Measurements from ENCODE around the gene CABLES1.

Gene CABLES1

DNA sequence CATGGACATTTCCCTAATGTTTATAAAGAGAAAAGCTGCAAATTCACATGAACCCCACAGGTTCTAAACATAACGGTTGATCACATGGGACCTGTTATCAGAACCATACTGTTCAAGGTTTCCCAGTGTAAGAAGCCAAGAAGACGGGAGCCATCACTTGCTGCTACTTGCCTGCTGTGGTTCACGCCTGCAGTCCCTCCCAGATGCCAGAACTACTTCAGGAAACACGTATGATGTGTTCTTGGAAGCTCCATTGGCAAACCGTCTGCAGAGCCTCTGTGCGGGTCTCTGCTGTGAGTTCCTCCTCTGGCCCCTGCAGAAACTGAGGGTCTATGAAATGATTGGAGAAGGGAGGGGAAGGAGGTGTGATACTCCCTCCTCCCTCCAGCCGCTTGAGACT, 75.2 kb downstream of the CABLES1 start:
- FAIRE-seq (no peak), DNase-seq (ENCODE audit: insufficient read length, low spot score) (no peak)

DNA sequence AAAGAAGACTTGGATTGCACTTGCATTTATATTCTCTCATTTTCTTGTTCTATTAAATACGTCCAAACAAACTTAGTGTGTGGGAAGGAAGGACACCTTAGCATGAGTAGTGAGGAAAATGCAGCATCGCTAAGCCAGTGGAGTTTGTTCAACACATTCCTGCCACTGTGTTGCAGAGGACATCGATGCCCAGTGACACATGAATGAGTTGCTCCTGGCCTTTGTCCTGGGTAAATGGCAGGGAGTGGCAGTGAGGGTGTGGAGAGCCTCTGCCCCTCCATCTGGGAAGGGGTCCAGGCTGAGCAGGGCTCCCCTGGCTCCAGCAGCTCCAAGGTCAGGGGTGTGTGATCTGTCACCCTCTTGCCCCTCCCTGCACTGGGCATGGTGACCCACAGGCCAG, 75.9 kb downstream of the CABLES1 start:
- FAIRE-seq: no peak
- no peak for DNase-seq (ENCODE audit: insufficient read length, low spot score)

DNA sequence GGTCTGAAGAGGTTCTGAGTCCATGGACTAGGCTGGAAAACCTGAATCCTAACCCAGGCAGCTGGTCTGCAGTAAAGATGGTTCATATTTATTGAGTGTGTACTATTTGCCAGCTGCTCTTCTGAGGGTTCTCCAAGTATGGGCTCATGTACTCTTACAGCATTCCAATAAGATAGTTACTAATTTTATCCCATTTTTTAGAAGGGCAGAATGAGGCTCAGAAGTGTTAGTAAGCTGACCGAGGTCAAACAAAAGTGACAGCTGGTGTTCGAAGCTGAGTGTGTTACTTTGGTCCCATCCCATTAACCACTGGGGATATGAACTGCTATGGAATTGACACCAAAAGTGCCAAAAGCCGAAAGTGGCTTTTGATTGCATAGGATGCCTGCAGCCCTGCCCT, 76.9 kb downstream of the CABLES1 start:
- DNase-seq (ENCODE audit: insufficient read length, low spot score): no peak
- FAIRE-seq: no peak

DNA sequence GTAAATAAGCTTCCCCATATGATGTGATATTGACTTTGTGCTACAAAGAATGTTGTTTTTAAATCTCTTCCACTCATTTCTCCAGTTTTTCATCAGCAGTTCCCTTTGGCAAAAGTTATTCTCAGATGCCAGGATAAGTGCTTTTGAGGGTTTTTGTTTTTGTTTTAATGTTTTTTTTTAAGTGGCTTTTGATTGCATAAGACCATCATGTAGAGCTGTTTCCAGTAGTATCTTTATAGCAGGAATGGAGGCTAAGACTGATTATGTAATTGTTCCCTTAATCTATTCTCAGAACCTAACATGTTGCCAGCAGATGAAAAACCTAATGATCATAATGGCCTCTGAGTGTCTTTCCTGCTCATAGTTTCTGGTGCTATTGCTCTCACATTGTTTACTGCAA, 77.9 kb downstream of the CABLES1 start:
- DNase-seq (ENCODE audit: insufficient read length, low spot score) (no peak), FAIRE-seq (no peak)

DNA sequence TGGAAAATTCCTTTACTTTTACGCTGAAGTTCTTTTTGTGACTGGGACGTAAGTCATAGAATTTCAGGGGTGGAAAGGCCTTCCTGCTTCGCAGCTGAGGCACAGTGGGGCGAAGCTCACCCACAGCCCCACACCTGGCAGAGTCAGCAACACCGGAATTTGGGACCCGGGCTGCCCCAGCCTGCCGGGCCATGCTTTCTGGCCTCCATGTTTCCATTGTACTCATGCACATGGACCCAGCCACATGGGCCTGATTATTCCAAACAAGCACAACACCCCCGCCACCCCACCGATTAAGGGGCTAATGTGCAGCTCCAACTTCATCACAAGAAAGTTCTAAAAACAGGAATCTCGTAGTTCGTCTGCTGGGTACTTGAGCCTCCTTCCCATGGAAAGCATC, 82.5 kb downstream of the CABLES1 start:
- FAIRE-seq: no peak
- no peak for DNase-seq (ENCODE audit: insufficient read length, low spot score)

DNA sequence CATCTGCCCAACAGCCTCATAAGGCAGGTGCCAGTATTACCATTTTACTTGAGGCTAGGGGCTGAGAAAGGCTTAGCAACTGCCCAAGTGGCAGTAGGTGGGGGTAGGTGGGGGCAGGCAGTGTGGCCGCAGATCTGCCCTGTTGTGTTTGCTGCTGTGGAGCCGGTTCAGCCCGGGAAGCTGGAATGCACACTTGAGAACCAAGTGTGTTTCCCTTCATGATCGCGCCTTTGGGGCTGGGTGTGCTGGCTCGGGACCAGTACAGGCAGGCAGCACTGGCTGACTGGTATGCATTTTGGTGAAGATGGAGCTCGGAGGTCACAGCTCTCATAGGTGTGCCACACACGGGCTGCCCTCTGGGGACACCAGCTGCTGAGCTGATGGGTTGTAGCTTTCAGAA, 85.1 kb downstream of the CABLES1 start:
- DNase-seq (ENCODE audit: insufficient read length, low spot score): no peak

DNA sequence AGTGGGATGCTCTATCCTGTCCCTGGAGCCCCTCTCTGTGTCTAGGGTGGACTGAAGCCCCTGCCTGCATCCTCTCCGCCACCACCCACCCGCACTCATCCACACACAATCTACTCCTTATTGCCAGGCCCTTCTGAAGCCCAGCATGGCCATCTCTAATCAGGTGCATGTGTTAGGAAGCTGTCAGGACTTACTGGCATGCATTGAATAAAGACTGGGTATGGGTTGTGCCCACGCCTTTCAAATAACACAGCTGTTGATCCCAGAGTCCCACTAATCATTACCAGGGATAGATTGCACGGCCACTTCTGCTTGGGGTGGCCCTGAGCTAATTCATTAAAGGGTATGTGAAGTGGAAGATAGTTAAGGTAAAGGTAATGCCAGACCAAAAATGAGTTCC, 88.4 kb downstream of the CABLES1 start:
- FAIRE-seq (no peak), DNase-seq (ENCODE audit: insufficient read length, low spot score) (no peak)

More for the DNA sequence above, 85.1 kb downstream of the CABLES1 start:
- FAIRE-seq: no peak

DNA sequence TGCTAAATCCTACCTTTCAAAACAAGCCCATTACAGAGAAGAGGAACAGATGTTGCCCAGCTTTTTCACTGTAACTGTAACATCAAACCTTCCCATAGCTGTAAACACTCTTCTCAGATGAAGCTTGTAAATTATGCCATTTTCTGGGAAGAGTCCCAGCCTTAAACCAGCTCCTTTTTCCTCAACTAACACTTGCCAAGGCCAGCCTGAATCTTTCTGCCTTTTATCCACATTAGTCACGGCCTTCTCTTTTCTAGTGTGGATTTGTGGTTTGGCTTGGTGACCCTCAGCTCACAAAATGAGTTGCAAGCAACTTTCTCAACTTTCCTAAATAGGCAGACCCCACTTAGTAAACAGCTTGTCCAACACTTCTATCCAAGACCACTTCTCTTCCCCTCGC, 90.2 kb downstream of the CABLES1 start:
- DNase-seq (ENCODE audit: insufficient read length, low spot score): no peak
- FAIRE-seq: no peak

DNA sequence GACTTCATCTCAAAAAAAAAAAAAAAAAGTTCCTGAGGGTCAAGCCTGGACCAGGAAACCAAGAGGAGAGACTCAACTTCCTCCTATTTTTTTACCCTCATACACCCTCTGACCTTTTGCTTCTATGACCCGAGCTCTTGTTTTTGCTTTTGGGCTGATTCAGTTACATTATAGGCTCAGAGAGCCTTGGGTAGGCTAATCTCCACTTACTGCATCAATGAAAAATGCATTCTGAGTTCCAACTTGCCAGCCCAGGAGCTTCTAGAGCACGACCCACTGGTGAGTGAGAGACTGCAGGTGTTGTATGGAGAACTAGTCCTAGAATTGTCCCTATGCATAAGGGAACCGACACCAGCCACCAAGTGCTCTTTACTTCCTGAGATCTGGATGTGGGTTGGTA, 91.1 kb downstream of the CABLES1 start:
- FAIRE-seq (no peak), DNase-seq (ENCODE audit: insufficient read length, low spot score) (no peak)

DNA sequence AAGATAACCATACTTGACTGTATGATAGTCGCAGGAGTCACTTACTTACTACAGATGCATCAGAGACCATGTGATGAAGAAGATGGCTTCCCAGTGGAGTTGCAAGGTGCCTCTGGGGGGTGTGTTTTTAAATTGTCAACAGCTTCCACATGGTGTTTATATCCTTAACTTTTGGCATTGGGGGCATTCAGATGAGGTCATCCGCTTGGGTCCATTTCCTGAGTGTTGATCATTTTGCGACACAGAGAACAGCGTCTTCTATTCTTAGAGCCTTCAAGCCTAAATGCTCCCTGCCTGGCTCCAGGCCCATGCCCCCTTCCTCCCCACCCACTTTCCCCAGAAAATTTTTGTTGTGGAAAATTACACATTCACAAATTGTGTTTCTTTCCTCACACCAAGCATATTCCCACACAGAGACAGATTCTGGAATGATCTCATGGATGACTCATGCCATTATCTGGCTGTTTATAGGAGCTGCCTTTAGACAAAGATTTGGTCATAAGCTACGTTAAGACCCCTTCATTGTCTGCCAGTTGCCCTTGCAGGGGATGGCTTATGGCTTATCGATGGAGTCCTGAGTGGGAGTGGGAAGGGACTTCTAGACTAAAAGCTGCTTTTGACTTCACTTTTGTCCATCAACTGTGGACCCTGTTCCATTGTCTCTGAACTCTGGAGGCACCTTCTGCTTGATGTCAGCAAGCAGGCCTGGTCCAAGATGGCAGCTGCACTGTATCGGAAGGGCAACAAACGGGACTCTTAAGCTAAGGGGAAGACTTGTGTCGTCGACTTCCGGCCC, 91.8 kb downstream of the CABLES1 start:
- no peak for FAIRE-seq
- no peak for DNase-seq (ENCODE audit: insufficient read length, low spot score)

DNA sequence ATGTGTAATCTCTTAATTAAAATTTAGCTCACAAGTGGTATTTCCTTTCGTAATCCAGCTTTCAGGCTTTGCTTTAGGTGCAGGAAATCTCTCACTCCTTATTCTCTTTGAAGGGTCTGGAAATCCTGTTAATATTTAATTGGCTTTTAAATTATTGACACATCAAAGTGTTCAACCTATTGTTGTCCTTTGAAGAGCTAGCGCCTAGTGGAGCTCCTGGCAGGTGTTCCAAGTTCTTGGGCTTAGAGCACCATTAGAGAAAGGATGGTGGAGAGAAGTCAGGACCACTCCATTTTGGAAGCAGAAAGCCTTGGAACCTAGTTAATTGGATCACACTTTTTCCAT, 92.4 kb downstream of the CABLES1 start:
- FAIRE-seq (no peak), DNase-seq (ENCODE audit: insufficient read length, low spot score) (no peak)

DNA sequence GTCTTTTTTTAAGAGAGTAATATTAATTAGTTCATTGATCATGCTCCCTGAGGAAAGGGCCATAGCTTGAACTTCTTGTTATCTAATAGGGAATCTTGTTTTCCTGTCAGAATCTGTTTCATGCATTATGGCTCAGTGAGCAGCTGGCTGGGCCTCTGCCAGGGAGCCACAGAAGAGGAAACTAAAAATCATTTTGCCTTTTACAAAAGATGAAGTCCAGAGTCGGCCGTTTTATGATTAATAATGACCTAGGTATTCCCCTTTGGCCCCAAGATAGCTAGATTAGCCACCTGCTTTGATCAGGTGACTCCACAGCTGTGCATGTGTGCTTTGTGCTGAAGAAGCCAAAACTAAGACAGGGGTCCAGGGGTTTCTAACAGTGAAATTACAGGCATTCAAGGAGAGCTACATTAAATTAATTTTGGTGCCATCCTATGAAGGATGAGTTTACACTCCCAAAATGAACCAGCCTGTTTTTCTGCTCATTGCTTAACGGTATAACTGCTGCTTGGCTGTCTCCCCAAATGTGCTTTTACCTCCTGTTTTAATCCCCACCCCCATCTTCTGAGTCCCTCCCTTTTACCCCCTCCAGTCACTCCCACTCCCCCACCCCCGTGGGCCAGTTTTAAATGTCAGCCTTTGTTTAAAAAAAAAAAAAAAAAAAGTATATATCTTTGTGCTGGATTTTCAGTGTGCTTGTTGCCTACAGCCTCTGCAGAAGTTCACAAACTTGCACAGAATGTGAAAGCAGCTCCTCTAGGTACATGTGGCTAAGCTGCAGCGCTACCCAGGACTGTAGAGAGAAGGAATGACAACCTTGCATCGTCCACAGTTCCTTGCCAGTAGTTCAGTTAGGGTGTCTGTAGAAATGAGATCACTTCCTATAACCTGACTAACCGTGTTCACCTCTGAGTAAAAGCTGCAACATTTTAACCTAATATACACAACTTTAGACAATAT, 93.1 kb downstream of the CABLES1 start:
- no peak for DNase-seq (ENCODE audit: insufficient read length, low spot score)
- FAIRE-seq: no peak

DNA sequence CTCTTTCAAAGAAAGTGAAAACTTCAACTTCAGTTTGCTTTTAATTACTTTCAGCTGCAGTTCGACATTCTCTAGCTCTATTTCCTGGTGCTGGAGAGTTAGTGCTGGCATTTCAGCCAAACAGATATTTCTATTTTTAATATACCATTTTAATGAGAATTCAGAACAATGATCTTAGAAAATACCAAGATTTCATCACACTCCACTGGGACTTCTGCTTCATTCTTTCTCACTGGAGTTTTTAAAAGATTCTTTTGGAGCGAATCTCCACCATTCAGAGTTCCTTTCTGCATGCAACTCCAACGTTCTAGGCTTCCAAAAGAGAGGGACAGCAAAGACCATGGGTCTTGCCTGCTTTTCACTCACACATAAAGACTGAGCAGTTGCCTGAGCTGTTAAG, 94.2 kb downstream of the CABLES1 start:
- FAIRE-seq (no peak), DNase-seq (ENCODE audit: insufficient read length, low spot score) (no peak)

DNA sequence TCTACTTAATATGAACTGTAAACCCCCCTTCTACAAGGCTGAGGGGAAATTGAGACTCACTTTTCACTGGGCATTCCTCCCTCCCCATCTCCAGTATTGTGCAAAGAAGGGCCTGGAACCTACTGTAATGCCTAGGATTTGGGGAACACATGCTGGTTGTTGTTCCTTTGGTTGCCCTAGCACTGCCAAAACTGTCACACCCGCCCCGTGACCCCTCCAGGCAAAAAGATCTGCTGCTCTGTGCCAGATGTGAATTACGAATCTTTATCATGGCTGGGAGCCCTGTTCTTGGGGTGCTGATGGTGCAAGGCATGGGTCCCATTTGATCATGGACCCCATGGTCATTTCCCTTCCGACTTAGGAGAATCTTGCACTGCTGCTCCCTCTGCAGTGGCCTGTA, 95.4 kb downstream of the CABLES1 start:
- FAIRE-seq (no peak), DNase-seq (ENCODE audit: insufficient read length, low spot score) (no peak)

DNA sequence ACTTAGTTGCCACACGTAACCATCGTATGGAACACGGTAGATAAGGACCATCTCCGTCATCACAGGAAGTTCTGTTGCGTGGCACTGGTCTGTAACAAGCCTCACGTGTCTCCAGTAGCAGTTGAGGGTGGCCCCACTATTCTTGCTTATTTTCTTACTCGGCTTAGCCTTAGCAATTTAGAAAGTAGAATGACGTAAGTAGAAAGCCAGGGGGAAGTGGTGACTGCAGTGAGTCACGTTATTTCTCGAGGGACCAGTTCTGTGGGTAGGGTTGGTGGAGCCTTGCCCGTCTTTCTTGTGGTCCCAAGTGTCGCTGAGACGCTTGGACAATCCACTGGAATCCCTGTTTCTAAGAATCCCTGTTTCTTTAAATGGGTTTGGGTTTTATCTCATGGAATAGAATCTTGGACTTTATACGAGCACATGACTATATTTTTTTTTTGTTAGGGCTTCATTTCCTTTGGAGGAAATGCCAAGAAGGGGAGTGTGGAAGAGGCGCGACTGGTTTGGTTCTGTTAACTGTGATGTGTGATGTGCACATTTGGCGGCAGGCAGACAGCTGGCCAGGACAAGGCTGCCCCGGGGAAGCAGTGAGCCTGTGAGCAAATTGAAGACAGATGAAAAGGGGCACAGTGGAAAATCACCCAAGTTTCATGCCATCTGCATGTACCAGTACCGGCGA, 96.2 kb downstream of the CABLES1 start:
- no peak for FAIRE-seq
- DNase-seq (ENCODE audit: insufficient read length, low spot score): no peak

DNA sequence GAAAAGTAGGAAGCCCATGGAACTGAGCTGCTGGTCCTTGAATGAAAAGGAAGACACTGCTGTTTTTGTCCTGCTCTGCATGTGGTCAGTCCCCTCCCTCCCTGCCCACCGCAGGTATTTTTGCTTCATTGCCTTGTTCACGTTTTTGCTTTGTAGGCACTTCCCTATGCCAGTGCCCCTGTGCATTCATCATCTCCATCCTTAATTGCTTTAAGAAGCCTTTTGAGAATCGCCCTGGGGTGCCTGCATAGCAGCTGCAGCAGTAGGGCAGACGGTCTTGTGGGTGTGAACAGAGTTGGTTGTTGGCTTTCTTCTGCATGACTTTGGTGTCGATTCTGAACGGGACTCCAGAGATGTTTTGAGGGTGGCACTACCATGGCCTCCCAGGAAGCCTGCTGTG, 97.0 kb downstream of the CABLES1 start:
- DNase-seq (ENCODE audit: insufficient read length, low spot score): no peak
- FAIRE-seq: no peak

DNA sequence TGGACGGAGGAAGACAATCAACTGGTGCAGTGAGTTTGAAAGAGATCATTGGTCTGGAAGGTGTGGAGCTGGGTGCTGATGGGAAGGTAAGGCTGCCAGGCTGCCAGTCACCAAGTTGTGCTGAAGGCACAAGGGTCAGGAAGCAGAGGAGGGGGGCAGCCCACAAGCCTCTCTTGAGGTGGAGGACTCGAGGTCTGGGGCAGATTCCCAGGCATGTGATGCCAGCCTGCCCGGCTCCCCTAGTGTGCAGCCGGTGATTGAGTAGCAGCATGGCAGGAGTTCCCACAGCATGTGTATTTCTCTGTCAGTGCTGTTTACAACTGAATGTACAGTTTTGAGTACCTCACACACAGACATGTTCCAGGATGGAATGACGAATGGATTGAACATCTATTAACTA, 99.3 kb downstream of the CABLES1 start:
- FAIRE-seq (no peak), DNase-seq (ENCODE audit: insufficient read length, low spot score) (no peak)

DNA sequence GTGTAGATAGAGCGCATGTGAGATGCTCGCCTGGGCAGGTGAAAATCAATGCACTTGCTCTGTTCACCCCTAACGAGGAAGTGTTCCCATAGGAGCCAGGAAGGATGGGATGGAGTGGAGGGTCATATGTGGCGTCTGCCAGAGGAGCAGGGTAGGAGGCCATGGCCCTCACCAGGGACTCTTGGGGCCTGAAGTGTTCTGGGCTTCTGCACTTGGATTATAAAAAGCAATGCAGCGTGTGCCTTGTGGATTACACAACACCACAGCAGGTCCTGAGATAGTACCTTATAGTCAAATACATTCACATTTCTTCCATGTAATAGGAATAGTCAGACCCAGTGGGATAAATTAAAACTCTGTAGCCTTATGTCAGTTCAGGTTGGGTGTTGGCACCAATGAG, 100.1 kb downstream of the CABLES1 start:
- DNase-seq (ENCODE audit: insufficient read length, low spot score) (no peak), FAIRE-seq (no peak)

DNA sequence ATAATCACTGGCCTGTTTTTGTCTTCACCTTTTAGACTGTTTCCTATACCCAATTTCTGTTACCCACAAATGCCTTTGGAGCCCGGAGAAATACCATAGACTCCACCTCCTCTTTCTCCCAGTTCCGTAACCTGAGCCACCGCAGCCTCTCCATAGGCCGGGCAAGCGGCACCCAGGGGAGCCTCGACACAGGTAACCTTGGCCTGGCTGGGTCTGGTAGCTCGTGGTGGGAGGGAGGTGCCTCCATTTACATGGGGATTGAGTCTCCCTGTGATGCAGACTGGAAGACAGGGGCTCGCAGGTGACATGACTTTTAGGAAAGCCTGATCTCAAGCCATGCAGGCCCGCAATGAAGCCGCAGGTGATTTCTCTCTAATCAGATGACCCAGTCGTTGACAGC, 100.6 kb downstream of the CABLES1 start:
- FAIRE-seq (no peak), DNase-seq (ENCODE audit: insufficient read length, low spot score) (no peak)

DNA sequence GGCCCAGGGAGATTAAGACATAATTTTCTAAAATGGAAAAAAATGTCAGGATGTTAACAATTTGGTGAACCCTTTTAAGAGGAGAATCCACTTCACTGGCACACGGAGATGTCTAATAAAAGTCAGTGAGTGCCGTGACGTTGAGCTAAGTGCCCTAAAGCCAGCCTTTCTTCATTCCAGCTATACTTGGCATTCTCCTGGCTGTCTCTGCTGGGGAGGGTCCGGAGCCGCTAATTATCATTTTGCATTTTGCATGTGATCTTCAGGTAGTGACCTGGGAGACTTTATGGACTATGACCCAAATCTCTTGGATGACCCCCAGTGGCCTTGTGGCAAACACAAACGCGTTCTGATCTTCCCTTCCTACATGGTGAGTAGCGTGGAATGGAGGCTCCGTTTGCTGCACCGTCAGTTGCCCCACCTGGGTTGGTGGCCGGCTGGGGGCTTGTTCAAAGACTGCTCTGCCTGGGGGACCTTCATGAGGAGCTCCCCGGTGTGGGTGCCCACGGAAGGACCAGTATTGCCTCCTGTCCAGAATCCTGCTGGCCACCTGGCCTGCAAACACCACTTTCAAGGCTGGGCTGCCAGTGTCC, 101.7 kb downstream of the CABLES1 start:
- FAIRE-seq (no peak), DNase-seq (ENCODE audit: insufficient read length, low spot score) (no peak)

DNA sequence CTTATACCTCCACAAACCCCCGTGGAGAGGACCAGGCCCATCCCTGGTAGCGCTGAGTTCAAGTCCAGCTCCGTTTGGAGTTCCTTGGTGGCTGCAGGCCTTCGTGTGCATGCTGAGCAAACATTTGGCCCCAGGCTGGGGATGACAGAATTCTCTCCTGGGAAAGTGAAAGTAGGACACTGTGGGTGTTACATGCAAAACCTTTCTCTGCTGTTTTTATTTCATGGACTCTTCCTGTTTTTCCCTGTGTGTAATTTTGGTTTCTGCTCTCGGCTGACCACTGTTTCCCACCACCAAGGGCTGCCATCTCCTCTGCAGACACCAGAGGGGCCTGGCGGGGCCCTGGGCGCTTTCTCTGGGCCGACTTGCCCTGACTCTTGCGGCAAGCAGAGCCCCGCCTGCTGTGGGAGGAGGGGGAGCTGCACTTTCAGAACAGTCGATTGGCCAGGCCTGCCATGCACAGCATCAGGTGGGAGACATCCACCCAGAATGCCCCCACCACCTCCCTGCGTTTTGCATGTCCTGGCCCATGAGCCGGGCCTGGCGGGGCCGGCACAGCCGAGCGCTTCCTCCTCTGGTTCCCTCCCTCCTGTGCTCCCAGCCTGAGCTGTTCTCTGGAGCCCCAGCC, 102.4 kb downstream of the CABLES1 start:
- no peak for DNase-seq (ENCODE audit: insufficient read length, low spot score)
- FAIRE-seq: no peak
